ENCODE measurements around the gene UFD1. TPM values are rescaled to one million over a fixed set of nuclear protein-coding genes. Genes with fewer than 3 reads are reported as not detected.

Gene UFD1
- total and polyA plus RNA-seq, 2 of the 4 experiments (the other 2 are of a cell fraction): 149 to 152 TPM

- no peak overlapping the region for H3K4me2 ChIP-seq (ENCODE audit: low read depth, low read length)
- TF ChIP-seq RCOR1 (IDR thresholded peaks at IDR 0.05; ENCODE audit: insufficient replicate concordance, low read length): no peak
- TF ChIP-seq BHLHE40 (IDR thresholded peaks at IDR 0.05; ENCODE audit: low read depth, low read length): no peak
- no peak for TF ChIP-seq SMC3 (IDR thresholded peaks at IDR 0.05; ENCODE audit: low read depth, low read length)
- no peak for TF ChIP-seq FOS (IDR thresholded peaks at IDR 0.05; ENCODE audit: low read depth, low read length)
- TF ChIP-seq ELK1 (IDR thresholded peaks at IDR 0.05; ENCODE audit: borderline replicate concordance, low read depth, low read length): no peak
- no peak for TF ChIP-seq MXI1 (IDR thresholded peaks at IDR 0.05; ENCODE audit: borderline replicate concordance, low read depth, low read length)
- TF ChIP-seq RAD21 (IDR thresholded peaks at IDR 0.05; ENCODE audit: low read length): no peak
- TF ChIP-seq NFE2L2 (IDR thresholded peaks at IDR 0.05; ENCODE audit: low read depth, low read length): no peak
- TF ChIP-seq CHD1 (IDR thresholded peaks at IDR 0.05; ENCODE audit: low read depth, low read length): no peak
- TF ChIP-seq MAZ (IDR thresholded peaks at IDR 0.05; ENCODE audit: borderline replicate concordance, low read depth, low read length): no peak
- TF ChIP-seq, protein P1, sequence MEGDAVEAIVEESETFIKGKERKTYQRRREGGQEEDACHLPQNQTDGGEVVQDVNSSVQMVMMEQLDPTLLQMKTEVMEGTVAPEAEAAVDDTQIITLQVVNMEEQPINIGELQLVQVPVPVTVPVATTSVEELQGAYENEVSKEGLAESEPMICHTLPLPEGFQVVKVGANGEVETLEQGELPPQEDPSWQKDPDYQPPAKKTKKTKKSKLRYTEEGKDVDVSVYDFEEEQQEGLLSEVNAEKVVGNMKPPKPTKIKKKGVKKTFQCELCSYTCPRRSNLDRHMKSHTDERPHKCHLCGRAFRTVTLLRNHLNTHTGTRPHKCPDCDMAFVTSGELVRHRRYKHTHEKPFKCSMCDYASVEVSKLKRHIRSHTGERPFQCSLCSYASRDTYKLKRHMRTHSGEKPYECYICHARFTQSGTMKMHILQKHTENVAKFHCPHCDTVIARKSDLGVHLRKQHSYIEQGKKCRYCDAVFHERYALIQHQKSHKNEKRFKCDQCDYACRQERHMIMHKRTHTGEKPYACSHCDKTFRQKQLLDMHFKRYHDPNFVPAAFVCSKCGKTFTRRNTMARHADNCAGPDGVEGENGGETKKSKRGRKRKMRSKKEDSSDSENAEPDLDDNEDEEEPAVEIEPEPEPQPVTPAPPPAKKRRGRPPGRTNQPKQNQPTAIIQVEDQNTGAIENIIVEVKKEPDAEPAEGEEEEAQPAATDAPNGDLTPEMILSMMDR (conservative IDR thresholded peaks at IDR 0.05; ENCODE audit: low read depth, low read length): no peak
- TF ChIP-seq, protein P2, sequence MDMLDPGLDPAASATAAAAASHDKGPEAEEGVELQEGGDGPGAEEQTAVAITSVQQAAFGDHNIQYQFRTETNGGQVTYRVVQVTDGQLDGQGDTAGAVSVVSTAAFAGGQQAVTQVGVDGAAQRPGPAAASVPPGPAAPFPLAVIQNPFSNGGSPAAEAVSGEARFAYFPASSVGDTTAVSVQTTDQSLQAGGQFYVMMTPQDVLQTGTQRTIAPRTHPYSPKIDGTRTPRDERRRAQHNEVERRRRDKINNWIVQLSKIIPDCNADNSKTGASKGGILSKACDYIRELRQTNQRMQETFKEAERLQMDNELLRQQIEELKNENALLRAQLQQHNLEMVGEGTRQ (IDR thresholded peaks at IDR 0.05; ENCODE audit: low read depth, low read length): no peak
- TF ChIP-seq MAFK (IDR thresholded peaks at IDR 0.05; ENCODE audit: low read depth, low read length): no peak
- TF ChIP-seq CEBPB (IDR thresholded peaks at IDR 0.05; ENCODE audit: low read depth, low read length): no peak
- TF ChIP-seq POLR2A (IDR thresholded peaks at IDR 0.05; ENCODE audit: low read depth, low read length): no peak
- no peak for TF ChIP-seq RFX5 (IDR thresholded peaks at IDR 0.05; ENCODE audit: low read depth, low read length)
Observed at GRCh38 chr22:19482297-19482696, 3.3 kb upstream of the UFD1 start.

More at GRCh38 chr22:19482297-19482696, 3.3 kb upstream of the UFD1 start:
- Histone ChIP-seq H3K79me1 (ENCODE audit: low read depth in 1 of 2, low read length in 2 of 2) (peaks cover 17 to 35% of the 10 kb centered on the region in 2 experiments; a peak in 3 of 4 replicates), H3K23ac (ENCODE audit: low read depth, low read length) (no peak overlapping the region), H2AK5ac (ENCODE audit: low read depth, low read length) (no peak overlapping the region), H2BK5ac (ENCODE audit: low read depth, low read length, poor library complexity, severe bottlenecking) (no peak overlapping the region), H3K4ac (ENCODE audit: low read depth, low read length) (no peak overlapping the region), H3K9ac (ENCODE audit: low read depth, low read length) (no peak overlapping the region), H3K36me3 (ENCODE audit: control insufficient read depth, insufficient read depth, low read length) (peaks cover 1% of the 10 kb centered on the region; the same call in 1 of the 2 replicates), H3K14ac (replicated peaks; ENCODE audit: low read depth, low read length) (no peak overlapping the region), H3K27me3 (ENCODE audit: control insufficient read depth, insufficient read depth, low read length) (no peaks in the 10 kb centered on the region), H4K8ac (ENCODE audit: low read depth in 2 of 2, low read length in 2 of 2) (no peak overlapping the region), H4K5ac (ENCODE audit: low read depth, low read length) (no peak overlapping the region), H3K56ac (ENCODE audit: extremely low read depth, insufficient read depth, low read length) (no peak overlapping the region), H3K18ac (ENCODE audit: low read depth, low read length) (no peak overlapping the region), H2BK15ac (ENCODE audit: low read depth, low read length) (no peak overlapping the region), H3K4me1 (ENCODE audit: control insufficient read depth, insufficient read depth, low read length) (peaks cover 3% of the 10 kb centered on the region), H2BK20ac (ENCODE audit: low read depth, low read length) (no peak overlapping the region), H3K27ac (ENCODE audit: insufficient read depth, low read length) (no peak overlapping the region), H2AFZ (replicated peaks; ENCODE audit: low read length, poor library complexity) (no peak overlapping the region), H2AK9ac (replicated peaks; ENCODE audit: low read depth, low read length, poor library complexity) (no peak overlapping the region), H3K4me3 (ENCODE audit: insufficient read depth, low read depth, low read length) (no peak overlapping the region), H3K9me1 (ENCODE audit: insufficient read depth, low read length) (0 out of 2 replicates have a peak, but pooled peaks cover 3% of the 10 kb centered on the region), H2BK120ac (ENCODE audit: low read depth, low read length) (no peak overlapping the region), H3K9me3 (ENCODE audit: control insufficient read depth, insufficient read depth, low read length) (no peaks in the 10 kb centered on the region), H4K91ac (ENCODE audit: insufficient read depth, low read depth, low read length) (no peak overlapping the region), H4K20me1 (ENCODE audit: insufficient read depth, low read length) (peaks cover 5% of the 10 kb centered on the region; the same call in 1 of the 2 replicates)
- no TSS peak for BruUV-seq (replicated peaks)
- no peak for ATAC-seq (ENCODE audit: low read depth)
- dilution Hi-C loops (cut with HindIII; ENCODE audit: low sequenced_read_pairs, unreplicated experiment) (no loop called here), in situ Hi-C loops (cut with MboI; ENCODE audit: low sequenced_read_pairs) (no loop called here), intact Hi-C loops (cut with micrococcal nuclease) (no loop called here)
- CTCF ChIA-PET: no interaction called here
- POLR2A ChIA-PET (ENCODE audit: unreplicated experiment): no interaction called here
- WGBS, 2 experiments (ENCODE audit: extremely low coverage in 2 of 2, insufficient read length in 1 of 2): 100% methylated on average over 4 of the region's 9 CpGs; no CpG with 5 or more reads in 1 of the 2 experiments
- no peak for DNase-seq
